ENCODE data around the gene SNF8.

The SNF8 gene

GRCh38 chr17:48928876-48929811 lies 15.5 kb downstream of the SNF8 start:
- Histone ChIP-seq H3K27ac (ENCODE audit: low read length) (no peak overlapping the region), H3K4me3 (ENCODE audit: low read length) (no peak overlapping the region), H3K9ac (ENCODE audit: low read depth, low read length) (no peak overlapping the region), H3K36me3 (ENCODE audit: insufficient read depth, low read depth, low read length) (peaks cover 99% of the 10 kb centered on the region), H3K9me3 (ENCODE audit: insufficient read depth, low read depth, low read length) (no peaks in the 10 kb centered on the region), H3K27me3 (ENCODE audit: insufficient read depth, low read length) (no peaks in the 10 kb centered on the region), H3K4me1 (ENCODE audit: insufficient read depth, low read length) (no peaks in the 10 kb centered on the region)

GRCh38 chr17:48927978-48928745 lies 16.5 kb downstream of the SNF8 start:
- no peak overlapping the region for H3K9ac ChIP-seq (ENCODE audit: low read depth, low read length)
- no peaks in the 10 kb centered on the region for H3K9me3 ChIP-seq (ENCODE audit: insufficient read depth, low read depth, low read length)
- no peak overlapping the region for H3K4me3 ChIP-seq (ENCODE audit: low read length)
- peaks cover 99% of the 10 kb centered on the region for H3K36me3 ChIP-seq (ENCODE audit: insufficient read depth, low read depth, low read length)
- H3K27ac ChIP-seq (ENCODE audit: low read length): no peak overlapping the region
- H3K27me3 ChIP-seq (ENCODE audit: insufficient read depth, low read length): no peaks in the 10 kb centered on the region
- H3K4me1 ChIP-seq (ENCODE audit: insufficient read depth, low read length): no peaks in the 10 kb centered on the region

GRCh38 chr17:48925991-48926342 lies 18.7 kb downstream of the SNF8 start:
- no peak overlapping the region for H3K9ac ChIP-seq (ENCODE audit: low read depth, low read length)
- H3K4me1 ChIP-seq (ENCODE audit: insufficient read depth, low read length): no peaks in the 10 kb centered on the region
- no peaks in the 10 kb centered on the region for H3K27me3 ChIP-seq (ENCODE audit: insufficient read depth, low read length)
- H3K9me3 ChIP-seq (ENCODE audit: insufficient read depth, low read depth, low read length): no peaks in the 10 kb centered on the region
- no peak overlapping the region for H3K4me3 ChIP-seq (ENCODE audit: low read length)
- peaks cover 98% of the 10 kb centered on the region for H3K36me3 ChIP-seq (ENCODE audit: insufficient read depth, low read depth, low read length)
- H3K27ac ChIP-seq (ENCODE audit: low read length): no peak overlapping the region

GRCh38 chr17:48925251-48925990 lies 19.2 kb downstream of the SNF8 start:
- H3K36me3 ChIP-seq (ENCODE audit: insufficient read depth, low read depth, low read length): peaks cover 98% of the 10 kb centered on the region
- H3K4me3 ChIP-seq (ENCODE audit: low read length): no peak overlapping the region
- no peaks in the 10 kb centered on the region for H3K27me3 ChIP-seq (ENCODE audit: insufficient read depth, low read length)
- no peaks in the 10 kb centered on the region for H3K4me1 ChIP-seq (ENCODE audit: insufficient read depth, low read length)
- H3K9me3 ChIP-seq (ENCODE audit: insufficient read depth, low read depth, low read length): no peaks in the 10 kb centered on the region
- no peak overlapping the region for H3K9ac ChIP-seq (ENCODE audit: low read depth, low read length)
- no peak overlapping the region for H3K27ac ChIP-seq (ENCODE audit: low read length)

GRCh38 chr17:48915459-48916282 lies 29.0 kb downstream of the SNF8 start:
- H3K36me3 ChIP-seq (ENCODE audit: insufficient read depth, low read depth, low read length): peaks cover 95% of the 10 kb centered on the region
- H3K27ac ChIP-seq (ENCODE audit: low read length): no peak overlapping the region
- no peaks in the 10 kb centered on the region for H3K4me1 ChIP-seq (ENCODE audit: insufficient read depth, low read length)
- no peaks in the 10 kb centered on the region for H3K27me3 ChIP-seq (ENCODE audit: insufficient read depth, low read length)
- no peaks in the 10 kb centered on the region for H3K9me3 ChIP-seq (ENCODE audit: insufficient read depth, low read depth, low read length)
- no peak overlapping the region for H3K9ac ChIP-seq (ENCODE audit: low read depth, low read length)
- no peak overlapping the region for H3K4me3 ChIP-seq (ENCODE audit: low read length)

- Histone ChIP-seq H3K36me3 (ENCODE audit: insufficient read depth, low read depth, low read length) (peaks cover 77% of the 10 kb centered on the region), H3K27ac (ENCODE audit: low read length) (no peak overlapping the region), H3K27me3 (ENCODE audit: insufficient read depth, low read length) (no peaks in the 10 kb centered on the region), H3K4me1 (ENCODE audit: insufficient read depth, low read length) (peaks cover 7% of the 10 kb centered on the region; the same call in 1 of the 2 replicates), H3K4me3 (ENCODE audit: low read length) (no peak overlapping the region), H3K9me3 (ENCODE audit: insufficient read depth, low read depth, low read length) (no peaks in the 10 kb centered on the region), H3K9ac (ENCODE audit: low read depth, low read length) (no peak overlapping the region)
These were observed 32.2 kb downstream of the SNF8 start for GRCh38 chr17:48912476-48912875.

DNA sequence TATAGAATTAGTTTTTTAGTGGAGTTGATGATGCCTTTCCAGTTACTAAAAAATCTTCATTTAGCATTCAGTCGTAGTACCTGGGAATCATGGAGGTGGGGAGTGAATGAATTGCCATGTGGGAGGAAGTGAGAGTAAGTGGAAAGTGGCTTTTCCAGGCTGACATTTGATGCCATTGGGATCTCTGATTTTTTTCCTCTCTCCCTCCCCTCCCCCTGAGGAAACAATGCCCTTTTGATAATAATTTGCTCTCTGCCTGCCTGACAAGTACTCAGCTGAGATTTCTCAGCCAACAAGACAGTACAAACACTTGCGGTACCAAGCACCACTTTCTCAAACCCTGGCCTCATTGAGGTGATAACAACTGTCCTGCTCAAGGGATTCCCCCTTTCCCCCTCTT lies 34.3 kb downstream of the SNF8 start:
- Histone ChIP-seq H3K36me3 (ENCODE audit: insufficient read depth, low read depth, low read length) (peaks cover 57% of the 10 kb centered on the region), H3K27ac (ENCODE audit: low read length) (no peak overlapping the region), H3K4me1 (ENCODE audit: insufficient read depth, low read length) (peaks cover 7% of the 10 kb centered on the region; the same call in 1 of the 2 replicates), H3K27me3 (ENCODE audit: insufficient read depth, low read length) (no peaks in the 10 kb centered on the region), H3K9ac (ENCODE audit: low read depth, low read length) (peak overlapping the region; percentile 92; the same call in 1 of the 2 replicates), H3K4me3 (ENCODE audit: low read length) (peak overlapping the region; percentile 100), H3K9me3 (ENCODE audit: insufficient read depth, low read depth, low read length) (no peaks in the 10 kb centered on the region)

DNA sequence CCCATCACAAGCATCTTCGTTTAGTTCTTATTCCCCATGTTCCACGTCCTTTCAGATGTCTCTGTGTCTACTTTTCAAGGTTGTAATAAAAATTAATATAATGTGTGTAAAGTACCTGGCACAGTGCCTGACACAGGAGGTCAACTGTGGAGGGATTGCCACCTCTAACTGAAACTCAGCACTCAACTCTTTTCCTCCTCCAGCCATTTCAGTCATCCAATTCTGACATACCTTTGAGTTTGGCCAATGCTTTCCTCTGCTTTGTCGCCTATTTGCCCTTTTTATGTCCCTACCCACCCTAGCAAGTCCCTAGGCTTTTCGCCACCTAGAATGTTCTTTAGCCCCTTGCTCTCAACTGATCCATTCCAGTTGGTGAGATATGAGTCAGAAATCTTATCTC lies 34.9 kb downstream of the SNF8 start:
- H3K27me3 ChIP-seq (ENCODE audit: insufficient read depth, low read length): no peaks in the 10 kb centered on the region
- peaks cover 51% of the 10 kb centered on the region for H3K36me3 ChIP-seq (ENCODE audit: insufficient read depth, low read depth, low read length)
- H3K4me3 ChIP-seq (ENCODE audit: low read length): peak overlapping the region; percentile 100
- H3K9me3 ChIP-seq (ENCODE audit: insufficient read depth, low read depth, low read length): no peaks in the 10 kb centered on the region
- no peak overlapping the region for H3K27ac ChIP-seq (ENCODE audit: low read length)
- H3K4me1 ChIP-seq (ENCODE audit: insufficient read depth, low read length): peaks cover 7% of the 10 kb centered on the region; the same call in 1 of the 2 replicates
- H3K9ac ChIP-seq (ENCODE audit: low read depth, low read length): peak overlapping the region; percentile 92; the same call in 1 of the 2 replicates

GRCh38 chr17:48908853-48909394 lies 35.7 kb downstream of the SNF8 start:
- no peak overlapping the region for H3K27ac ChIP-seq (ENCODE audit: low read length)
- peak overlapping the region; percentile 93 for H3K9ac ChIP-seq (ENCODE audit: low read depth, low read length)
- H3K9me3 ChIP-seq (ENCODE audit: insufficient read depth, low read depth, low read length): no peaks in the 10 kb centered on the region
- H3K4me3 ChIP-seq (ENCODE audit: low read length): peak overlapping the region; percentile 100
- peaks cover 7% of the 10 kb centered on the region; the same call in 1 of the 2 replicates for H3K4me1 ChIP-seq (ENCODE audit: insufficient read depth, low read length)
- peaks cover 45% of the 10 kb centered on the region for H3K36me3 ChIP-seq (ENCODE audit: insufficient read depth, low read depth, low read length)
- no peaks in the 10 kb centered on the region for H3K27me3 ChIP-seq (ENCODE audit: insufficient read depth, low read length)

DNA sequence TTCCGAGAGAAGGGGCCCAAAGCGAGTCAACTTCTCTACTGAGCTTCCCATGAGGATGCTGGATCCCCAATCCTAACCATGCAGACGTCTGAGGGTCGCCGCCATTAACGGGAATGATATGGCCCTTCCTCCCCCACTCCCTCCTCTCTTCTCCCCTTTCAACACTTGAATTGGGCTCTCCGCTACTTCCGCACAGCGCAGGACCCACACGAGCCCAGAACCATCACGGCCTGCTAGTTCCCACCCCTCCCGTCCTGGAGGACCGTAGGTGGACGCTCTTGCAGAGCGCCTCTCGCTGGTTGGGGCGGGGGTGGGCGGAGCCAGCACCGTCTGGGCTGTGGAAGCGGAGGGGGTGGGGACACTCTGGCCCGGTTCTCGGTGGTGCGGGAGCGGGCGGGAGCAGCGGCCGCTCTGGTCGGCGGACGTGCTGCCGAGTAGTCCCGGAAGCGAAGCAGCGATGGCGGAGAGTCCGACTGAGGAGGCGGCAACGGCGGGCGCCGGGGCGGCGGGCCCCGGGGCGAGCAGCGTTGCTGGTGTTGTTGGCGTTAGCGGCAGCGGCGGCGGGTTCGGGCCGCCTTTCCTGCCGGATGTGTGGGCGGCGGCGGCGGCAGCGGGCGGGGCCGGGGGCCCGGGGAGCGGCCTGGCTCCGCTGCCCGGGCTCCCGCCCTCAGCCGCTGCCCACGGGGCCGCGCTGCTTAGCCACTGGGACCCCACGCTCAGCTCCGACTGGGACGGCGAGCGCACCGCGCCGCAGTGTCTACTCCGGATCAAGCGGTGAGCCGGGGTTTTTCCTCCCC lies 36.4 kb downstream of the SNF8 start, which contains the start of gene UBE2Z:
TSS of gene UBE2Z (plus strand) at position 361 of the 797 bp plus-strand sequence. CDS start at position 458, 97 bp downstream.
- peak within 1 kb of the TSS; percentile 93 for H3K9ac ChIP-seq (ENCODE audit: low read depth, low read length)
- peak within 1 kb of the TSS; percentile 100 for H3K4me3 ChIP-seq (ENCODE audit: low read length)
- H3K27me3 ChIP-seq (ENCODE audit: insufficient read depth, low read length): no peaks in the 10 kb centered on the region
- H3K4me1 ChIP-seq (ENCODE audit: insufficient read depth, low read length): peaks cover 7% of the 10 kb centered on the region; the same call in 1 of the 2 replicates
- peaks cover 38% of the 10 kb centered on the region for H3K36me3 ChIP-seq (ENCODE audit: insufficient read depth, low read depth, low read length)
- H3K27ac ChIP-seq (ENCODE audit: low read length): peak within 1 kb of the TSS; percentile 98
- H3K9me3 ChIP-seq (ENCODE audit: insufficient read depth, low read depth, low read length): no peaks in the 10 kb centered on the region
